ENCODE measurements around the gene TRPV5.

Gene TRPV5

GRCh38 chr7:142898377-142899170, 35.0 kb downstream of the TRPV5 start:
- ChIA-PET POLR2A (ENCODE audit: low non-redundant PET) (no interaction called here), CTCF (interaction anchor here (0.6 to 0.7 kb wide), 2 partner anchors 101 to 108 kb away, joined by 3 read pairs; no protein-coding TSS in a partner anchor)
- TF ChIP-seq, protein P1, sequence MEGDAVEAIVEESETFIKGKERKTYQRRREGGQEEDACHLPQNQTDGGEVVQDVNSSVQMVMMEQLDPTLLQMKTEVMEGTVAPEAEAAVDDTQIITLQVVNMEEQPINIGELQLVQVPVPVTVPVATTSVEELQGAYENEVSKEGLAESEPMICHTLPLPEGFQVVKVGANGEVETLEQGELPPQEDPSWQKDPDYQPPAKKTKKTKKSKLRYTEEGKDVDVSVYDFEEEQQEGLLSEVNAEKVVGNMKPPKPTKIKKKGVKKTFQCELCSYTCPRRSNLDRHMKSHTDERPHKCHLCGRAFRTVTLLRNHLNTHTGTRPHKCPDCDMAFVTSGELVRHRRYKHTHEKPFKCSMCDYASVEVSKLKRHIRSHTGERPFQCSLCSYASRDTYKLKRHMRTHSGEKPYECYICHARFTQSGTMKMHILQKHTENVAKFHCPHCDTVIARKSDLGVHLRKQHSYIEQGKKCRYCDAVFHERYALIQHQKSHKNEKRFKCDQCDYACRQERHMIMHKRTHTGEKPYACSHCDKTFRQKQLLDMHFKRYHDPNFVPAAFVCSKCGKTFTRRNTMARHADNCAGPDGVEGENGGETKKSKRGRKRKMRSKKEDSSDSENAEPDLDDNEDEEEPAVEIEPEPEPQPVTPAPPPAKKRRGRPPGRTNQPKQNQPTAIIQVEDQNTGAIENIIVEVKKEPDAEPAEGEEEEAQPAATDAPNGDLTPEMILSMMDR (conservative IDR thresholded peaks at IDR 0.05; ENCODE audit: low read depth), result no peak
- no peak for DNase-seq (ENCODE audit: low spot score)
- H3K27ac ChIP-seq, result no peak overlapping the region

GRCh38 chr7:142897691-142898090, 35.9 kb downstream of the TRPV5 start:
- ChIA-PET CTCF (no interaction called here), POLR2A (ENCODE audit: low non-redundant PET) (no interaction called here)
- no peak overlapping the region for H3K27ac ChIP-seq
- TF ChIP-seq, protein P1 (conservative IDR thresholded peaks at IDR 0.05; ENCODE audit: low read depth), result no peak
- no peak for DNase-seq (ENCODE audit: low spot score)

DNA sequence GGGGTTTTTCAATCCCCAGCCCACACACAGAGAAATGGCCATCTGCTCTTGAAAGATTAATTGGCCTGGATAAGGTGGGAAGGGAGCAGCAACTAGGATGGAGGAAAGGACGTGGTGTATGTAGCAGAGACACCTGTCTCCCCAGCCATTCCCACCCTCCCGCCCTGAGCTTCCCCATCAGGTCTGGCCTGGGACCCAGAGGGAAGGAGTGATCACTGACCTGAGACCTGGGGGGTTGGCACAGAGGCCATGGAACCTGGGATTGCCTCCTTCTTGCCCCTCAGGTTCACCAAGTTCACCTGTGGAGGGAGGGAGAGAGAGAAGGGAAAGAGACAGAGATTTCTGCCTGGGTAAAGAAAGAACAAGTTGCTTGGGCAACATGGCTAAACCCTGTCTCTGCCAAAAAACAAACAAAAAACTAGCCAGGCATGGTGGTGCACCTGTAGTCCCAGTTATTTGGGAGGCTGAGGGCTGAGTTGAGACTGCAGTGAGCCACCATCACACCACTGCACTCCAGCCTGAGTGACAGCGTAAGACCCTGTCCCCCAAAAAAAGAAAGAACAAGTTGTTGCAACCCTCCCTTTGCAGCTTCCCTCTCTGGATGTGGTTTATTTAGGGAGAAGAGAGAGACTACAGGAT, 36.7 kb downstream of the TRPV5 start:
- no peak overlapping the region for H3K27ac ChIP-seq
- TF ChIP-seq, protein P1 (conservative IDR thresholded peaks at IDR 0.05; ENCODE audit: low read depth), result no peak
- CTCF ChIA-PET, result no interaction called here
- POLR2A ChIA-PET (ENCODE audit: low non-redundant PET), result no interaction called here
- no peak for DNase-seq (ENCODE audit: low spot score)

DNA sequence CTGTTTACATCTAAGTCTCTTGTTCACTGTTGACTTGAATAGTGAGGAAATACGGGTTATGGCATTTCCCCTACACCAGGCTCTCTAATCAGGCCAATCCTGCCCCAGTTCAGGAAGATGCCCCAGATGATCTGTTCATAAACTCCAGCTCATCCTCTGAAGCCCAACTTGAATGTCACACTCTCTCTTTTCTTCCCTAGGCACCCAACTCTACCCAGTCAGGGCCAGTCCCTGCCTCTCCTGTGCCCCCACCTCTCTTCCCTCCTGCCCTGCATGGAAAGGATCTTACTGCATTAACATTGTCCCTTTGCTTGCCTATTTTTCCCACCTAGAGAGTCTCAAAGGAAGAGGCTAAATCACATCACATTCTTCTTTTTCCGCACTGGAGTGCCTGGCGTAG, 37.4 kb downstream of the TRPV5 start:
- CTCF ChIA-PET, result no interaction called here
- DNase-seq (ENCODE audit: low spot score), result no peak
- POLR2A ChIA-PET (ENCODE audit: low non-redundant PET), result no interaction called here
- H3K27ac ChIP-seq, result no peak overlapping the region
- TF ChIP-seq, protein P1 (conservative IDR thresholded peaks at IDR 0.05; ENCODE audit: low read depth), result no peak

DNA sequence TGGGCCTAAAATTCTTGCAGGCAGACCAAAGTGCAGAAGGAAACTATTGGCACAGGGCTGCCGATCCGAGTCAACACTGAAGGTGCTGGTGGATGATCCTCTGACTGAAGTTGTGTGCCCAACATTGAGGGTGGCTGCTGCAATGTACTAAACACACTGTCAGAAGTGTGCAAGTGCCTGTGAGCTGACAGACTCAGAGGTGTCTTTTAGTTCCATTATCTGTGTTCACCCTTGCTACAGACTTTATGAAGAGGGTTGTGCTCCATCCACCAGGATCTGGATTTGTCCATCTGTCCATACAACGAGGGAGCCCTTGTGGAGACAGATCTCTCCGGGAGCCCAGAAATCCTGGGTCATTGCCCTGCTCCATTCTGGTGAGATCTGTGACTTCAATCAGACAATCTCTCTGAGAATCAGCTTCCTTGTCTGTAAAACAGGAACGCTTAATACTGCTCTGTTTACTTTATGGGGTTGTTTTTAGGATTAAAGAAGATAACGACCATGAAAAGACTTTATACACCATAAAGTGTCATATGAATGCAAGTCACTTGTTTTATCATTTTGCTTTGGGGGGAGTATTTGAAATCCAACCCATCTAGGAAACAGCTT, 38.5 kb downstream of the TRPV5 start:
- TF ChIP-seq, protein P1 (conservative IDR thresholded peaks at IDR 0.05; ENCODE audit: low read depth), result no peak
- no peak for DNase-seq (ENCODE audit: low spot score)
- no peak overlapping the region for H3K27ac ChIP-seq
- ChIA-PET POLR2A (ENCODE audit: low non-redundant PET) (no interaction called here), CTCF (interaction anchor here (0.6 kb wide), 2 partner anchors 333 to 337 kb away, joined by 3 read pairs; no protein-coding TSS in a partner anchor)

GRCh38 chr7:142894112-142894984, 39.2 kb downstream of the TRPV5 start:
- no peak for DNase-seq (ENCODE audit: low spot score)
- H3K27ac ChIP-seq, result no peak overlapping the region
- TF ChIP-seq, protein P1 (conservative IDR thresholded peaks at IDR 0.05; ENCODE audit: low read depth), result no peak
- POLR2A ChIA-PET (ENCODE audit: low non-redundant PET), result no interaction called here
- CTCF ChIA-PET, result interaction anchor here (0.6 kb wide), 3 partner anchors 332 to 596 kb away, joined by 3 read pairs; no protein-coding TSS in a partner anchor
